ENCODE results near the gene ZNF787. TPM values are rescaled to one million over a fixed set of nuclear protein-coding genes. Genes with fewer than 3 reads are reported as not detected.

The ZNF787 gene
- total RNA-seq, 3 donors from 2014 or later, result 41.5 to 45.8 (median 42.2) TPM

- H3K36me3 Mint-ChIP-seq (ENCODE audit: insufficient read depth), result no peaks in the 10 kb centered on the region
Measured at GRCh38 chr19:56120002-56120370, 1.1 kb downstream of the ZNF787 start.

GRCh38 chr19:56119582-56119978 is 1.5 kb downstream of the ZNF787 start:
- no peaks in the 10 kb centered on the region for H3K27me3 Mint-ChIP-seq (ENCODE audit: low read depth)
- H3K4me1 Mint-ChIP-seq (ENCODE audit: low read depth), result peaks cover 44% of the 10 kb centered on the region
- no peaks in the 10 kb centered on the region for H3K9me3 Mint-ChIP-seq
- ATAC-seq (no peak), DNase-seq (no peak)
- H3K4me3 Mint-ChIP-seq, result peak overlapping the region; percentile 87
- H3K36me3 Mint-ChIP-seq (ENCODE audit: insufficient read depth), result no peaks in the 10 kb centered on the region

More at GRCh38 chr19:56120002-56120370, 1.1 kb downstream of the ZNF787 start:
- ATAC-seq (no peak), DNase-seq (no peak)
- peak overlapping the region; percentile 87 for H3K4me3 Mint-ChIP-seq
- peaks cover 44% of the 10 kb centered on the region for H3K4me1 Mint-ChIP-seq (ENCODE audit: low read depth)
- H3K27me3 Mint-ChIP-seq (ENCODE audit: low read depth), result no peaks in the 10 kb centered on the region
- no peaks in the 10 kb centered on the region for H3K9me3 Mint-ChIP-seq

GRCh38 chr19:56118666-56119581 is 2.2 kb downstream of the ZNF787 start:
- peaks cover 46% of the 10 kb centered on the region for H3K4me1 Mint-ChIP-seq (ENCODE audit: low read depth)
- H3K9me3 Mint-ChIP-seq, result no peaks in the 10 kb centered on the region
- H3K36me3 Mint-ChIP-seq (ENCODE audit: insufficient read depth), result no peaks in the 10 kb centered on the region
- no peak for ATAC-seq
- no peak for DNase-seq
- H3K4me3 Mint-ChIP-seq, result peak overlapping the region; percentile 87
- no peaks in the 10 kb centered on the region for H3K27me3 Mint-ChIP-seq (ENCODE audit: low read depth)

GRCh38 chr19:56117889-56118288 is 3.2 kb downstream of the ZNF787 start:
- Mint-ChIP-seq H3K9me3 (no peaks in the 10 kb centered on the region), H3K36me3 (ENCODE audit: insufficient read depth) (no peaks in the 10 kb centered on the region), H3K4me1 (ENCODE audit: low read depth) (peaks cover 50% of the 10 kb centered on the region), H3K4me3 (no peak overlapping the region), H3K27me3 (ENCODE audit: low read depth) (no peaks in the 10 kb centered on the region)
- ATAC-seq (no peak), DNase-seq (no peak)

DNA sequence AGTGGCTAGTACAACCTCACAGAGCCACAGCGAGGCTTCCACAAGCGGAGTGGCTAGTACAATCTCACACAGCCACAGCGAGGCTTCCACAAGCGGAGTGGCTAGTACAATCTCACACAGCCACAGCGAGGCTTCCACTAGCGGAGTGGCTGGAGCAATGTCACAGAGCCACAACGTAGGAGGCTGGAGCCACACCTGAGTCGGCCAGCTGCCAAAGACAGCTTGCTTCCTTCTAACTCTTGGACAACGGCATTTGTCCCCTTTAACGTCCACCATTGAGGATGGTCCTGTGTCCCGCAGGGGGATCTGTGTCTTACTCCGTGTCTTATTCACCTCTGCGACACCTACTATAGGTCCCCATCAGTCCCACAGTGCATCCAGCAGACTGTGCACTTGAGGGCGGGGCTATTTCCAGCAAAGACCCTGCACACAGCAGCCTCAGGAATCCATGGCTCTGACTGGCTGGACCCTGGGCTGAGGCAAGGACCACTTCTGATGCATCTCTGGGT is 3.7 kb downstream of the ZNF787 start:
- Mint-ChIP-seq H3K4me1 (ENCODE audit: low read depth) (peaks cover 53% of the 10 kb centered on the region), H3K4me3 (no peak overlapping the region), H3K36me3 (ENCODE audit: insufficient read depth) (no peaks in the 10 kb centered on the region), H3K27me3 (ENCODE audit: low read depth) (no peaks in the 10 kb centered on the region), H3K9me3 (no peaks in the 10 kb centered on the region)
- ATAC-seq (no peak), DNase-seq (no peak)

DNA sequence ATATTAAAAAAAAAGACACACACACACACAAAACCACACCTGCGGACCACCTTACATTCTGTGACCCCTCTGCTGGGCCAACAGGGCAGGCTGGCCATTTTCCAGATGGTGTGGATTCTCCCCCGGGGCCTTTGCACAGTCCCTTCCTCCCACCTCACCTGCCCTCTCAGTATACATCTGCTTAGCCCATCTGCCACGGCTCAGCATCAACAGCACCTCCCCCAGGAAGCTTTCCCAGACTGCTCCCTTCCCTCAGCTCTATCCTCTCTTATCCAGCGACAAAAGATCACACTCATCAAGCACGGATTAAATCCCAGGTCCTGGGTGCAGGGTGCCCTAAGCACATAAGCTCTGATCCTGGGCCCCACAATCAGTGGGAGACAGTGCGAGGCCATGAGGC is 4.5 kb downstream of the ZNF787 start:
- ATAC-seq (no peak), DNase-seq (no peak)
- no peaks in the 10 kb centered on the region for H3K36me3 Mint-ChIP-seq (ENCODE audit: insufficient read depth)
- H3K4me1 Mint-ChIP-seq (ENCODE audit: low read depth), result peaks cover 52% of the 10 kb centered on the region
- no peaks in the 10 kb centered on the region for H3K27me3 Mint-ChIP-seq (ENCODE audit: low read depth)
- no peak overlapping the region for H3K4me3 Mint-ChIP-seq
- no peaks in the 10 kb centered on the region for H3K9me3 Mint-ChIP-seq

DNA sequence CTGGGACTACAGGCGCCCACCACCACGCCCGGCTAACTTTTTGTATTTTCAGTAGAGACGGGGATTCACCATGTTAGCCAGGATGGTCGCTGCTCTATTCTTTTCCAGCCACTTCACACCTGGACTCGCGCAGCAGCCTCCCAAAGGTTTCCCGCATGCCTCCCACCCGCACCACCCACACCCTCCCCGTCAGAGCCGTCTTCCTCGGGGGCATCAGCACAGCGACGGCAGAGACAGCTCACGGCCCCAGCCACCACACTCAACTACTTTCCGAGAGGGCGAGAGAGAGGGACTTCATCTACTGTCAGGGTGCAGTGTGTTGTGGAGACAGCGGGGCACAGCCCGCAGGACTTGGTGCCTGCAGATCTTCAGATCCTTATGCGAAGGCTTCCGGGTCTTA is 5.6 kb downstream of the ZNF787 start:
- ATAC-seq (no peak), DNase-seq (no peak)
- no peaks in the 10 kb centered on the region for H3K27me3 Mint-ChIP-seq (ENCODE audit: low read depth)
- H3K36me3 Mint-ChIP-seq (ENCODE audit: insufficient read depth), result no peaks in the 10 kb centered on the region
- peaks cover 53% of the 10 kb centered on the region for H3K4me1 Mint-ChIP-seq (ENCODE audit: low read depth)
- no peak overlapping the region for H3K4me3 Mint-ChIP-seq
- no peaks in the 10 kb centered on the region for H3K9me3 Mint-ChIP-seq

DNA sequence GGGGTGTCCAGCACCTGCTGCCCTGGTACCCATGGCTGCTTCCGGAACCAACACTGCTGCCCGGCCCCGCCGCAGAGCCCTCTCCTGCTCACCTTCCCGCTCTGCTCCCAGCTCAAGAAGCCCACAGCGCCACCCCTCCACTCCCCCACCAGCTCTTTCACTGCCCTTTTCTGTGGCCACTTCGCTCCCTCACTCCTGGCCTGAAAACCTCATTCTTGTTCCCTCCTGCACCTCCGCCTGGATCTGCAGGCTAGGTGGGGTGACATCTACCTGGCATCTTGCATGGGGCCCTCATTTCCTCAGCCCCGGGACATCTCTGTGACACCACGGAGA is 6.4 kb downstream of the ZNF787 start:
- H3K9me3 Mint-ChIP-seq, result no peaks in the 10 kb centered on the region
- ATAC-seq (no peak), DNase-seq (no peak)
- H3K4me1 Mint-ChIP-seq (ENCODE audit: low read depth), result peaks cover 55% of the 10 kb centered on the region
- H3K36me3 Mint-ChIP-seq (ENCODE audit: insufficient read depth), result no peaks in the 10 kb centered on the region
- peak overlapping the region; percentile 25 for H3K4me3 Mint-ChIP-seq
- H3K27me3 Mint-ChIP-seq (ENCODE audit: low read depth), result no peaks in the 10 kb centered on the region

DNA sequence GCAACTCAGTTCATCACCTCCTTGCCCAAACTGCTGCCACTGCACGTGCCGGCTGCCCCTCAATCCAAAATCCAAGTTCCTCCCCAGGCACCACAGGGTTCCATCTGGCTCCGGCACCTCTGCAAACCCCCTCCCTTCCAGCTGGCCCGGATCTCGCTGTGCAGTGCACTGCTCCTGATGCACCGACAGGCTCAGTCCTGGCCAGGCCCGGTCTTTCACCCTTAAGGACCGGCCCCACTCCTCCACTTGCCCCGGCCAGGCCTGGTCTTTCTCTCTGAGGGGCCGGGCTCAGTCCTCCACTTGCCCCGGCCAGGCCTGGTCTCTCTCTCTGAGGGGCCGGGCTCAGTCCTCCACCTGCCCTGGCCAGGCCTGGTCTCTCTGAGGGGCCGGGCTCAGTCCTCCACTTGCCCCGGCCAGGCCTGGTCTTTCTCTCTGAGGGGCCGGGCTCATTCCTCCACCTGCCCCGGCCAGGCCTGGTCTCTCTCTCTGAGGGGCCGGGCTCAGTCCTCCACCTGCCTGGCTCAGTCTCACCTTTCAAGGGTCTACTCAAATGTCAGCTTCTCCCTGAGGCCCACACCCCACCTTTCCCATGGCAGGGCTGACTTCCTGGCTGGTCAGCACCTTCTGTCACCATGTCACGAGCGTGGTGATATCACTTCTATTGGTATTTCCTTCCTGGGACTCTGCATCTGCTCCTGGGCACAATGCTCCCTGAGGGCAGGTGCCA is 6.9 kb downstream of the ZNF787 start:
- DNase-seq, result no peak
- H3K4me1 Mint-ChIP-seq (ENCODE audit: low read depth), result peaks cover 50% of the 10 kb centered on the region
- ATAC-seq, result no peak
- H3K36me3 Mint-ChIP-seq (ENCODE audit: insufficient read depth), result no peaks in the 10 kb centered on the region
- no peaks in the 10 kb centered on the region for H3K9me3 Mint-ChIP-seq
- no peaks in the 10 kb centered on the region for H3K27me3 Mint-ChIP-seq (ENCODE audit: low read depth)
- H3K4me3 Mint-ChIP-seq, result no peak overlapping the region

- Mint-ChIP-seq H3K9me3 (no peaks in the 10 kb centered on the region), H3K27me3 (ENCODE audit: low read depth) (no peaks in the 10 kb centered on the region), H3K4me1 (ENCODE audit: low read depth) (peaks cover 47% of the 10 kb centered on the region), H3K36me3 (ENCODE audit: insufficient read depth) (no peaks in the 10 kb centered on the region), H3K4me3 (no peak overlapping the region)
- DNase-seq (no peak), ATAC-seq (no peak)
Measured at GRCh38 chr19:56113074-56113632, 7.9 kb downstream of the ZNF787 start.

- no peaks in the 10 kb centered on the region for H3K9me3 Mint-ChIP-seq
- H3K36me3 Mint-ChIP-seq (ENCODE audit: insufficient read depth), result no peaks in the 10 kb centered on the region
- peaks cover 45% of the 10 kb centered on the region for H3K4me1 Mint-ChIP-seq (ENCODE audit: low read depth)
- no peak overlapping the region for H3K4me3 Mint-ChIP-seq
- no peaks in the 10 kb centered on the region for H3K27me3 Mint-ChIP-seq (ENCODE audit: low read depth)
- DNase-seq, result no peak
- ATAC-seq, result no peak
Measured at GRCh38 chr19:56112313-56112709, 8.8 kb downstream of the ZNF787 start.

DNA sequence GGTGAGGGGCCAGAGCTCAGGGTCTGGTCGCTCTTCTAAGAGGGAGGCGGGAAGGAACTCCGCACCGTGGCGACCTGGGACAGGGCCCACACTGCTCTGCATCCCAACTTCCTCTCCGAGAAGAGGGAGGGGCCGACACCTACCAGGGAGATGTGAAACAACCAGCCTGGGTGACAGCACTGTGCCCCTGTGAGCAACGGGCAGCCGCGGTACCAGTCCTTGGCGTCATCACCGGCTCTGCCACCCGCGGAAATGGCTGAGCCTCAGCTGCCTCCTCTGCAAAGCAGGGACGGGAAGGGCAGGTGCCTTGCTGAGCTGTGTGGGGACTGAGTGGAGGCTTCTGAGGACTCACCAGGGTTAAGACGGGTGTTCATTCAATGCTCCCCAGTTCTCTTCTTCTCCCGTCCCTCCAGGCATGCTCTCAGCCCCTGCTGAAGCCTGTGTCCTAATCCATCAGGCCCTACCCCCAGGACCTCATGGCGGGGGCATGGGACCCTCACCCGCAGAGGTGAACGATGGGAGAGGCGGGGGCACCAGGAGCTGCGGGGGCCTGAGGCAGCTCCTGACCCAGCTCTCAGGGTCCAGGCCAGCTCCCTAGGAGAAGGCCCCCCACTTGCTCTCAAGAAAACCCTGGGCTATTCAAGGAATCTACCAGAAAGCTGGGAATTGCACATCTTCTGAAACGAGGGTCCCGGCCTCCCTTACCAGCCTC is 9.3 kb downstream of the ZNF787 start:
- no peaks in the 10 kb centered on the region for H3K36me3 Mint-ChIP-seq (ENCODE audit: insufficient read depth)
- DNase-seq, result peak; percentile 20
- H3K9me3 Mint-ChIP-seq, result no peaks in the 10 kb centered on the region
- peak; percentile 77 to 87 for ATAC-seq
- no peaks in the 10 kb centered on the region for H3K27me3 Mint-ChIP-seq (ENCODE audit: low read depth)
- H3K4me3 Mint-ChIP-seq, result no peak overlapping the region
- H3K4me1 Mint-ChIP-seq (ENCODE audit: low read depth), result peaks cover 50% of the 10 kb centered on the region

DNA sequence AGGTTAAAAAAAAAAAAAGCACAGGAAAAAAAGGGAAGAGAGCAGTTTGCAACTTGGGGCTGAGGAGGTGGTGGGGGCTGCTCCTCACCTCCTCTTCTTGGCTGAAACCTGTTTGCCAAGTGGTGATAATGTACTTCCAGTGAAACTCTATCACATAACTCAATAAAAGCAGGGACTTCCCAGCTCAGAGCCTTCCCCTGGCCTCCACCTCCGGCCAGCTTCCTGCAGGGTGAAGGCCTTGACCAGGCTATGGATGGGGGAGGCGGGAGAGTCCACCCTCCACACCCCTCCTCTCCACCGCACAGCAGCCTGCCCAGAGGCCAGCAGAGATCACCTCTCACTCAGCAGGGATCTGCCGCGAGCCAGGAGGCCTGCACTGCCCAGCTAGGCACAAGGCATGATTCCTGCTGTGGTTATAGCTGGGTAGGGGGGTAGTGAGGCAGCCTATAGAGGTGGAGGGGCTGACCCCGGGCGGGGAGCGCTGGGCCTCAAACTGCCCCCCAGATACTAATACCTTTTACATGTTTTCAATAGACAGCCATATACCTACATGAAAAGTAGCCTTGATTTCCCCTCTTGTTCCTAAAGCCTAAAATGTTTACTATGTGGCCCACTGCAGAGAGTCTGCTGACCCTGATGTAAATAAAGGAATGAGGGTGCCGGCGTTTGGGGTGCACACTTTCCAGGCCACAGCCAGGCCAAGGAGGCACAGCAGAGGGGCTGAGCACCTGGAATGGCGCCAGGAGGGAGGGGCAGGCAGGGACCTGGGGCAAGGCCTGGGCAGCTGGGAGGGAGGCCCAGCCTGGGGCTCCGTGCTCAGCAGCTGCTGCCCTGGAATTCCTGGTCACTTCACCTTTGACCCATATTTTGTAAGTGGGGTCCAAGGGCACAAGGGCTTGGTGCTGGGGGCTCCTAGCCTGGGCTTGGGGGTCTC is 10.3 kb downstream of the ZNF787 start:
- H3K4me1 Mint-ChIP-seq (ENCODE audit: low read depth), result peaks cover 54% of the 10 kb centered on the region
- ATAC-seq (no peak), DNase-seq (no peak)
- no peaks in the 10 kb centered on the region for H3K9me3 Mint-ChIP-seq
- no peaks in the 10 kb centered on the region for H3K27me3 Mint-ChIP-seq (ENCODE audit: low read depth)
- peaks cover 7% of the 10 kb centered on the region for H3K36me3 Mint-ChIP-seq (ENCODE audit: insufficient read depth)
- no peak overlapping the region for H3K4me3 Mint-ChIP-seq

All from activated T-cell treated with anti-CD3 and anti-CD28 coated beads, Interleukin-2, amount 50 U/mL, for 4 hours (primary cell).